ENCODE data around the gene MARK1.

GRCh38 chr1:220690140-220691052 lies 162.5 kb downstream of the MARK1 start, which contains the start of gene C1orf115:
- peak; percentile 96 to 99 (median 98) for TF ChIP-seq CTCF (IDR thresholded peaks at IDR 0.05)
- peak in 1 of 2 donors; percentile 69 for TF ChIP-seq POLR2A (IDR thresholded peaks at IDR 0.05)

Data from heart left ventricle (tissue), 13 donors.